ENCODE data around the gene OR8K5.
"Not testable (repeated sequence)": the region's sequence is repeated elsewhere in the genome, so short reads cannot be mapped to it uniquely, and the experiment has no call there.

The OR8K5 gene

DNA sequence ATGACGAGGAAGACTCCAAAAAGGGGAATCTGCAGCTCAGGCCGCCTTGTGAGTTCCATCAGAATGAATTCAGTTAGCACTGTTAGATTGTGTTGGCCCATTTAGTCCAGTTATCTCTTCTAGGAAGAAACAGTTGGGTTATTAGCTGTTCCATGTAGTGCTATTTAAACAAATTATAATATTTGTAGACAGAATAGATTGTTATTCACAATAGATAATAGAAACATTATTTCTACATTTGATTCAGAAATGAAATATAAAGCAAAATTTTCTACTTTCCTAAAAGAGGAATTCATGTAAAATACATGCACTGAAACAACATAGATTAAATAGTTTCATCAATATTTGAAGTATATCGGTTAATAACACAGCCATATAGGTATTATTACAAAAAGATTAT is at the start of gene OR8K5:
Gene OR8K5 (minus strand): TSS at position 101 of the 400 bp plus-strand sequence. CDS start 0 bp downstream, at position 101.
- DNase-seq (ENCODE audit: low read depth in 2 of 2) = no peak

DNA sequence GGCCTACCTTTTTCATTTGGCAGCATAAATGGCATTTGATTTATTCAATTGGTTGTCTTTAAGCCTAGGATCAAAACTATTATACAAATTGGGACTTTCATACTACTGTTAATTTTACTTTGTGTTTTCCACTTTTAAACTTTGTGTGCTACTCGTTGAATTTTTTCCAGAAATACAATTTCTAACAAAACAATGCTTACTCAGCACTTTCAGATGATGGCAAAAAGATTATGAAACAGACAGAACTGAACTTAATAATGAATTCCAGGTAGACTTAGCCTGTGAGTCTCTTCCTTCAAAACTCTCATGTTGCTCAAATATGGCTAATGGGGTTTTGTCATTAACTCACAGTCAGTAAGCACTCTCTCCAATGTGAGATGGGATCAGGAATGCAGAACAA is 47.7 kb upstream of the OR8K5 start:
- no peak for DNase-seq (ENCODE audit: low read depth in 2 of 2)

- no peak for DNase-seq (ENCODE audit: low read depth in 2 of 2)
These were observed 37.2 kb upstream of the OR8K5 start for GRCh38 chr11:56197367-56197766.

DNA sequence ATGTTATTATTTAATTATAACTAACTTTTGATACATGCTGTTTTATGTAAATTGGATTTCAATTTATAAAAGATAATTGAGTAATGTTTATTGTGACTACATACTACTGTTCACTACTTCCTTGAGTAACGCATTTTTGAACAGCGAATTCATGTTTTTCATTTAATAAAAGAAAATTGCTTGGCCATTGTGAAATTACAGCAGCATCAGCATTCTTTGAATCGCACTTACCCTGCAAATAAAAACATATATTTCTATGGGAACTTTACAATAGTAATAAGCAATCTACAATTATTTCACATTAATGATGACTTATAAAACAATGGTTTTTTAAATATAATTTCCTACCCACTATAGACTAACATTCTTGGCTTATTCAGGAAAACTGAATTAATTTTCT is 36.6 kb upstream of the OR8K5 start:
- no peak for DNase-seq (ENCODE audit: low read depth in 2 of 2)

DNA sequence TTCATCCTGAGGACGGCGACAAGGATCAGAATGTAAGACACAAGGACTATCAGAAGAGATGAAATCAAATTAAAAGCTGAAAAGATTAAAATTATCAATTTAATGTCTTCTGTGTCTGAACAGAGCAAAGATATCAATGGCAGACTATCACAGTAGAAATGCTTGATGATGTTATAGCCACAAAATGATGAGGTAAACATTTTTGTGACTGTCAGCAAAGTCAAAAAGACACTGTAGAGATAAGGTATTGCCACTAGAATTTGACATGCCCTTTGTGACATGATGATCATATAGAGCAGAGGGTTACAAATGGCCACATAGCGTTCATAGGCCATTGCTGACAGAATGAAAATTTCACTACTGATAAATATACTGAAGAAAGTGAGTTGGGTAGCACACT is 28.5 kb upstream of the OR8K5 start:
- DNase-seq (ENCODE audit: low read depth in 2 of 2) = no peak

DNA sequence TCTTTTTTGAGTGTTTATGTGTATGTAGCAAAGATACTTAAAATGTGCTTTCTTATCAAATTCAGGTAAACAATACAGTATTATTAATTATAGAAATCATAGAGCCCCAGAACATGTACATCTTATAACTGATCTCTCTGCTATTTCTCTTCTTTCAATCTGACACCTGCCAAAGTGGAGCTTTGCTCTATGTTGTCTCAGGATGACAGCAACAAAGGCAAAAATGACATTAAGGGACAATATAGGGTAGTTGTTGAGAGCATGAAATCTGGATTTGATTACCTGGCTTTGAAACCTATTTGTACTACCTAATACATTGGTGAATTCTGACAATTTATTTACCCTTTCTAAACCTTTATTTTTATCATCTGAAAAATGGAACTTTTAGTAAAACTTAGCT is 23.3 kb upstream of the OR8K5 start:
- no peak for DNase-seq (ENCODE audit: low read depth in 2 of 2)

- DNase-seq (ENCODE audit: low read depth in 2 of 2) = no peak
These were observed 16.2 kb upstream of the OR8K5 start, which contains the start of gene OR5J2 for GRCh38 chr11:56176318-56176717. Gene OR5J2 (plus strand): TSS chr11:56176618. CDS start chr11:56176618, 0 bp downstream.

DNA sequence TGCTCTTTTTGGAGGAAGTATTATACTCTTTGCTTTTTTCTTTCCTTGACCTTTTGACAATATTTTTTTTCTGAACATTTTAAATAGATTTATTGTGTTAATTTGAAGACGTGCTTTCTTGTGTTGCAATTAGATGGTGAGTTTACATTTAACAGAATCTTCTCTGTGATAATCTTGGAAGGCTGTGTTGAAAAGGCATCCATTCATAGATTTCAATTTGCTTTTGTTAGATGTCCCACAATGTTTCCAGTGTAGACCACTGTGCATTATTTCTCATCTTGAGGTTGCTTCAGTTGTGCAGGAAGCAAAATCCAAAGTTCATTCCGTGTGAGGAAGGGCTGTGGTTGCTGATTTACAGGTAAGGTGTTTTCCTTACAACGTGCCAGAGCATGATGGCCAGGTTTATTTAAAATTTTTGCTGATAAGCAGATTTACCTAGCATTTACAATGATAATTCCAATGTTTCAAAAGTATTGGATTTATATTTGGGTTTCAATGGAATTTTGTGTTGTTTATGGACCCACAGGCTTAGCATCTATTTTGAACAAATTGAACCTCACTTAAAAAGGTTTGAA is 12.2 kb upstream of the OR8K5 start:
- no peak for DNase-seq (ENCODE audit: low read depth in 2 of 2)

GRCh38 chr11:56163804-56164203 is 3.7 kb upstream of the OR8K5 start:
- no peak for DNase-seq (ENCODE audit: low read depth in 2 of 2)

DNA sequence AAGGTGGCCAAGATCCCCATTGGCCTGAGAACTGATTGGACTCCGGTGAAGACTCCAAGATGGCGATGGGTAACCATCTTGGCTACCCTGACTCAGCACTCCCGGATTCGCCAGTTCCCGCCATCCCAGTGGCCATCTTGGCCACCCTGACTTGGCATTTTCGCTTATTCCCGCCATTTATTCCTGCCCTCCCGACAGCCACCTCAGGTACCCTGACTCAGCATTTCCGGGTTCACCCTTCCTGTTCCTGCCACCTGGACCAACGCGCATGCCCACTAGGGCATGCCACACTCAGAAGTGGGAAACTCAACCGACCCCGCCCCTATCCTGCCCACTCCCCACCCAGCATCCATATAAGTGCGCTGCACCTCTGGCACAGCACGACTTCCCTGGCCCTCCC is 7.8 kb downstream of the OR8K5 start:
- no peak for DNase-seq (ENCODE audit: low read depth in 2 of 2)

DNA sequence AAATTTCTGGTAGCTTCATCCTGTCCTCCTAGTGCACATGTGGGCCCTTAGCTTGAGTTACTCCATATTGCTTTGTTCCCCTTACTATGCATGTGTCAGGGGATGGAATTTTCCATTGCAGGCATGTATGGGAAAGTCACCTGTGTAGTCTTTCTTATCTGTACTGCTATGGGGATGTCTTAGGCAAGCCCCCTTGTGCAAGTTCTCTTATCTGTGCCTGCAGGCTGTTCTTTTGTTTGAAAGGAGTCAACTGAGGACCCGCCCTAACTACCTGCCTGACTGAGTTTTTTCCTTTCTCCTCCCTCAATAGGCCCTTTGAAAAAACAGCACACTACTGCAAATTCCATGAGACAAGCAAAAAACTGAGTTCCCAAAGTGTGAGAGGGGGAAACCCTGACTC is 8.7 kb downstream of the OR8K5 start:
- DNase-seq (ENCODE audit: low read depth in 2 of 2) = no peak

- not testable (repeated sequence) for DNase-seq (ENCODE audit: low read depth in 2 of 2)
These were observed 16.4 kb downstream of the OR8K5 start for GRCh38 chr11:56143681-56144080.

DNA sequence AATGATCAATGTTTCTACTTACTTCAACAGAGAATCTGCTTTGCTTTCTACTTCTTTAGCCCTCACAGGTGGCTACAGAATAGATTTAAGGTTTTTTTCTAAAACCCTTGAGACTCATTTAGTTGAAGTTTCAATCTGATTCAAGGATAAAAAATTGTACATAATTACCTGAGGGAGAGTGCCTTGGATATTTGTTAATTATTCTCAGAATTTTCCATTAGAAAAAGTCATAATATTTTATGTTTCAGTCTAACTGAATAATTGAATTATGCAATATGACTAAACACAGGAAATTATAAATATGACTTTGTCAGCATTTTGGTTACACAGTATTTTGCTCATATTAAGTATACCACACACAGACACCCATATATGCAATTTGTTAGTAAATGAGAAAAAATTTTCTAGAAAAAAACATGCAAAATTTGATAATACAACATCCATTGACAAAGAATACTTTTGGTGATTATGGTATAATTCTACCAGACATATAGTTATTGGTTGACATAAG is 19.9 kb downstream of the OR8K5 start, which contains the start of gene OR8J3:
Gene OR8J3 (minus strand): TSS at position 51 of the 511 bp plus-strand sequence. CDS start 2,483 bp downstream, outside the sequence.
- no peak for DNase-seq (ENCODE audit: low read depth in 2 of 2)

- DNase-seq (ENCODE audit: low read depth in 2 of 2) = no peak
These were observed 38.0 kb downstream of the OR8K5 start, which contains the start of gene OR8H3 for GRCh38 chr11:56122073-56122472. Gene OR8H3 (plus strand): TSS chr11:56122373. CDS start chr11:56122373, 0 bp downstream.

All from stimulated activated CD4-positive, alpha-beta T cell treated with anti-CD3 and anti-CD28 coated beads, Interleukin-12 subunit alpha, Interleukin-12 subunit beta, amount 100 ng/mL, for 24 hours (primary cell).